HG03442 (cell line): ENCODE results near the gene API5.
A peak's percentile ranks its signal among the peaks of the same experiment; 100 is the strongest.

Source experiments
- ATAC-seq: cut with Tn5 transposase; IDR thresholded peaks from one replicate; pipeline ENCODE4 v1.9.1; 2021; ENCODE audit warnings: mild to moderate bottlenecking, moderate library complexity; ENCODE audit not compliant: unreplicated experiment

API5 gene

GRCh38 chr11:43359422-43359818 lies 47.6 kb downstream of the API5 start:
- peak; percentile 36 for ATAC-seq

- ATAC-seq: no peak
Observed at GRCh38 chr11:43360361-43361032, 48.7 kb downstream of the API5 start.

- ATAC-seq: no peak
Observed at GRCh38 chr11:43366677-43367076, 54.9 kb downstream of the API5 start.

GRCh38 chr11:43367382-43368178 lies 55.8 kb downstream of the API5 start:
- ATAC-seq: peak; percentile 47

GRCh38 chr11:43376065-43376464 lies 64.3 kb downstream of the API5 start:
- ATAC-seq: no peak

- ATAC-seq: no peak
Observed at GRCh38 chr11:43376594-43376993, 64.8 kb downstream of the API5 start.

- ATAC-seq: no peak
Observed at GRCh38 chr11:43377389-43377788, 65.6 kb downstream of the API5 start.

- ATAC-seq: no peak
Observed at GRCh38 chr11:43378897-43379296, 67.1 kb downstream of the API5 start.

- no peak for ATAC-seq
Observed at GRCh38 chr11:43381802-43382201, 70.0 kb downstream of the API5 start.

GRCh38 chr11:43382614-43383013 lies 70.8 kb downstream of the API5 start:
- no peak for ATAC-seq

GRCh38 chr11:43384393-43384792 lies 72.6 kb downstream of the API5 start:
- ATAC-seq: no peak

- no peak for ATAC-seq
Observed at GRCh38 chr11:43392713-43393112, 80.9 kb downstream of the API5 start.

GRCh38 chr11:43393765-43394355 lies 82.1 kb downstream of the API5 start:
- no peak for ATAC-seq
